GM12878 (cell line): Measurements from ENCODE around the gene PRPF6.

Source experiments
- CEBPB ChIP-seq, 2 experiments: fragments of 150-350 bp in 1 of 2; IDR thresholded peaks; 2 replicates each; pipeline ENCODE4 v1.6.1; 2012 to 2014; ENCODE audit warnings: low read depth in 2 of 2, low read length in 2 of 2, borderline replicate concordance in 1 of 2, inconsistent platforms in 1 of 2
- EP300 ChIP-seq, 2 experiments: fragments of 150-350 bp in 1 of 2; IDR thresholded peaks; 2 replicates each; pipeline ENCODE4 v1.6.1; 2011 to 2012; ENCODE audit warnings: low read depth in 2 of 2, low read length in 2 of 2, borderline replicate concordance in 1 of 2, improper control_type of control experiment in 1 of 2, inconsistent platforms in 1 of 2; ENCODE audit not compliant: control insufficient read depth in 1 of 2
- IKZF2 ChIP-seq, 2 experiments: fragments of 450-650 bp; IDR thresholded peaks; 2 replicates each; pipeline ENCODE4 v1.6.1; 2017; ENCODE audit warnings: mild to moderate bottlenecking in 2 of 2, moderate library complexity in 2 of 2
- NFXL1 ChIP-seq: fragments of 450-650 bp; IDR thresholded peaks from 2 replicates; pipeline ENCODE4 v1.6.1; 2017; ENCODE audit warnings: antibody characterized with exemption, mild to moderate bottlenecking, borderline replicate concordance
- POLR2A ChIP-seq: IDR thresholded peaks from 2 replicates; pipeline ENCODE4 v1.6.1; 2011; ENCODE audit warnings: low read depth, mild to moderate bottlenecking, low read length
- RAD51 ChIP-seq: fragments of 450-650 bp; IDR thresholded peaks from 2 replicates; pipeline ENCODE4 v1.6.1; 2016; ENCODE audit warnings: moderate library complexity, mild to moderate bottlenecking, inconsistent platforms
- SP1 ChIP-seq: IDR thresholded peaks from one replicate; pipeline ENCODE4 v1.6.1; 2011; ENCODE audit warnings: low read depth, low read length
- SPI1 ChIP-seq: IDR thresholded peaks from 2 replicates; pipeline ENCODE4 v1.6.1; 2011; ENCODE audit warnings: low read depth, mild to moderate bottlenecking, low read length, moderate library complexity, borderline replicate concordance; ENCODE audit not compliant: insufficient read depth
- SREBF2 ChIP-seq: IDR thresholded peaks from 2 replicates; pipeline ENCODE4 v1.6.1; 2012; ENCODE audit warnings: mild to moderate bottlenecking, low read length
- TAF1 ChIP-seq: IDR thresholded peaks from 2 replicates; pipeline ENCODE4 v1.6.1; 2011; ENCODE audit warnings: mild to moderate bottlenecking, low read depth, low read length, borderline replicate concordance
- TF ChIP-seq, protein P1 (sequence below): IDR thresholded peaks from 2 replicates; pipeline ENCODE4 v1.6.1; 2012; ENCODE audit warnings: low read depth, low read length, improper control_type of control experiment
- TF ChIP-seq, protein P2 (sequence below), 3 experiments: IDR thresholded peaks in 2 of 3; conservative IDR thresholded peaks in 1 of 3; 2 replicates each; pipeline ENCODE4 v1.5.1; 2011; ENCODE audit warnings: low read depth in 3 of 3, low read length in 3 of 3, mild to moderate bottlenecking in 3 of 3, control low read depth in 2 of 3, moderate library complexity in 2 of 3, inconsistent platforms in 1 of 3, mixed read lengths in 1 of 3; ENCODE audit not compliant: control insufficient read depth in 2 of 3, insufficient read depth in 1 of 3; ENCODE audit errors: extremely low read depth in 1 of 3
- TF ChIP-seq, protein P3 (sequence below): fragments of 450-650 bp; IDR thresholded peaks from 2 replicates; pipeline ENCODE4 v1.6.1; 2018; ENCODE audit warnings: borderline replicate concordance, mild to moderate bottlenecking; ENCODE audit not compliant: partially characterized antibody

DNA sequence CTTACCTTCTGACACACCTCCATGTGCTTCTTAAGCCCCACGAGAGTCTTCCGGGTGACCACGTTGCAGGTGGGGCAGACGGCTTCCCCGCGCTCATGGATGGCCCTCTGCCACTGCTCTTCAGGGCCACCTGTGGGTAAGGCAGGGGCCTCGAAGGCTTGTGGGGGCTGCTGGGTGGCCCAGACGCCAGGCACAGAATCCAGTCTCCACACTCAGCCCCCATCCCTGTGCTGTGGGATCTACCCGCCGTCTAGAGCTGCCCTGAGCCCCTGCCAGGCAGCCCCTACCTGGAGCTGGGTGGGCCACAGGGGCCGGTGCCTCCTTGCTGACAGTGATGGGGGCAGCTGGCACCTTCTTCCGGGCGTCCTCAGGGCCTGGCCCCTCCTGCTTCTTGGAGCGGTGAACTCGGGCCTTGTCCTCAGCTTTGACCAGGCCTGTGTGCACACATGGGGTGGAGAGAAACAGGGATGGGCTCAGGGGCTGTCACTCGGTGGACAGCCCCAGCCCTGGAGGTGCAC lies 17.1 kb upstream of the PRPF6 start:
- TF ChIP-seq EP300 (IDR thresholded peaks at IDR 0.05; ENCODE audit: borderline replicate concordance in 1 of 2, control insufficient read depth in 1 of 2, low read depth in 2 of 2, low read length in 2 of 2) (no peak), NFXL1 (no peak), RAD51 (no peak), CEBPB (IDR thresholded peaks at IDR 0.05; ENCODE audit: borderline replicate concordance in 1 of 2, low read depth in 2 of 2, low read length in 2 of 2) (no peak), SP1 (no peak), IKZF2 (IDR thresholded peaks at IDR 0.05) (no peak), TAF1 (no peak), SPI1 (no peak), SREBF2 (no peak), POLR2A (no peak; the same call in 1 of the 2 replicates)
- TF ChIP-seq, protein P1, sequence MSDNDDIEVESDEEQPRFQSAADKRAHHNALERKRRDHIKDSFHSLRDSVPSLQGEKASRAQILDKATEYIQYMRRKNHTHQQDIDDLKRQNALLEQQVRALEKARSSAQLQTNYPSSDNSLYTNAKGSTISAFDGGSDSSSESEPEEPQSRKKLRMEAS, result no peak
- TF ChIP-seq, protein P2, sequence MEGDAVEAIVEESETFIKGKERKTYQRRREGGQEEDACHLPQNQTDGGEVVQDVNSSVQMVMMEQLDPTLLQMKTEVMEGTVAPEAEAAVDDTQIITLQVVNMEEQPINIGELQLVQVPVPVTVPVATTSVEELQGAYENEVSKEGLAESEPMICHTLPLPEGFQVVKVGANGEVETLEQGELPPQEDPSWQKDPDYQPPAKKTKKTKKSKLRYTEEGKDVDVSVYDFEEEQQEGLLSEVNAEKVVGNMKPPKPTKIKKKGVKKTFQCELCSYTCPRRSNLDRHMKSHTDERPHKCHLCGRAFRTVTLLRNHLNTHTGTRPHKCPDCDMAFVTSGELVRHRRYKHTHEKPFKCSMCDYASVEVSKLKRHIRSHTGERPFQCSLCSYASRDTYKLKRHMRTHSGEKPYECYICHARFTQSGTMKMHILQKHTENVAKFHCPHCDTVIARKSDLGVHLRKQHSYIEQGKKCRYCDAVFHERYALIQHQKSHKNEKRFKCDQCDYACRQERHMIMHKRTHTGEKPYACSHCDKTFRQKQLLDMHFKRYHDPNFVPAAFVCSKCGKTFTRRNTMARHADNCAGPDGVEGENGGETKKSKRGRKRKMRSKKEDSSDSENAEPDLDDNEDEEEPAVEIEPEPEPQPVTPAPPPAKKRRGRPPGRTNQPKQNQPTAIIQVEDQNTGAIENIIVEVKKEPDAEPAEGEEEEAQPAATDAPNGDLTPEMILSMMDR (IDR thresholded peaks at IDR 0.05 in 2 of 3, conservative IDR thresholded peaks at IDR 0.05 in 1 of 3; ENCODE audit: control insufficient read depth in 2 of 3, extremely low read depth in 1 of 3, insufficient read depth in 1 of 3, low read depth in 3 of 3, low read length in 3 of 3), result no peak
- TF ChIP-seq, protein P3, sequence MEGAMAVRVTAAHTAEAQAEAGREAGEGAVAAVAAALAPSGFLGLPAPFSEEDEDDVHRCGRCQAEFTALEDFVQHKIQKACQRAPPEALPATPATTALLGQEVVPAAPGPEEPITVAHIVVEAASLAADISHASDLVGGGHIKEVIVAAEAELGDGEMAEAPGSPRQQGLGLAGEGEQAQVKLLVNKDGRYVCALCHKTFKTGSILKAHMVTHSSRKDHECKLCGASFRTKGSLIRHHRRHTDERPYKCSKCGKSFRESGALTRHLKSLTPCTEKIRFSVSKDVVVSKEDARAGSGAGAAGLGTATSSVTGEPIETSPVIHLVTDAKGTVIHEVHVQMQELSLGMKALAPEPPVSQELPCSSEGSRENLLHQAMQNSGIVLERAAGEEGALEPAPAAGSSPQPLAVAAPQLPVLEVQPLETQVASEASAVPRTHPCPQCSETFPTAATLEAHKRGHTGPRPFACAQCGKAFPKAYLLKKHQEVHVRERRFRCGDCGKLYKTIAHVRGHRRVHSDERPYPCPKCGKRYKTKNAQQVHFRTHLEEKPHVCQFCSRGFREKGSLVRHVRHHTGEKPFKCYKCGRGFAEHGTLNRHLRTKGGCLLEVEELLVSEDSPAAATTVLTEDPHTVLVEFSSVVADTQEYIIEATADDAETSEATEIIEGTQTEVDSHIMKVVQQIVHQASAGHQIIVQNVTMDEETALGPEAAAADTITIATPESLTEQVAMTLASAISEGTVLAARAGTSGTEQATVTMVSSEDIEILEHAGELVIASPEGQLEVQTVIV, result no peak
